K562 (cell line): Measurements from ENCODE around the gene SYT13. TPM values are rescaled to one million over a fixed set of nuclear protein-coding genes. Genes with fewer than 3 reads are reported as not detected.

Experiments used
- ATAC-seq: fragments of 200-7000 bp; cut with Tn5 transposase; 3 replicates; pipeline ENCODE4 v1.9.1; 2020; ENCODE audit warnings: moderate library complexity
- BruUV-seq: library from RNA; stranded (reverse); fragments of 400-500 nt; replicated peaks from 2 replicates; lab custom pipeline; 2021; lab: Mats Ljungman, UMichigan
- CTCF ChIA-PET: fragments of 300-600 bp; formaldehyde crosslinking; extraction: SDS; loops from one replicate; lab custom pipeline; 2021; ENCODE audit warnings: low intra/inter-chr PET ratio; lab: Yijun Ruan, JAX
- POLR2A ChIA-PET: fragments of 300-600, 350-650 bp; sonication (Branson Sonifier 250); formaldehyde crosslinking; extraction: SDS; loops from one replicate; lab custom pipeline; 2021; ENCODE audit warnings: antibody characterized with exemption, inconsistent platforms; lab: Yijun Ruan, JAX
- DNase-seq, 4 experiments: peaks; one replicate each; pipeline versions ENCODE4 v3.0.0 to v3.0.0-alpha.2; 2011 to 2018; ENCODE audit warnings: low spot score in 3 of 4, mixed read lengths in 3 of 4; ENCODE audit errors: extremely low read depth in 1 of 4
- FAIRE-seq: peaks from 2 replicates; lab custom pipeline; 2011; peaks lifted over from hg19 to GRCh38; lab: Jason Lieb, UNC
- H2AFZ ChIP-seq: 2 replicates; pipeline ENCODE4 v1.6.0; 2011; ENCODE audit warnings: low read depth, low read length, control low read depth, inconsistent platforms
- H3K27ac ChIP-seq: fragments of 200-600 bp; 3 replicates; pipeline ENCODE4 v1.8.0; 2011; ENCODE audit warnings: low read depth, mild to moderate bottlenecking, control low read depth, inconsistent platforms, low read length, moderate library complexity, mixed read lengths; ENCODE audit errors: extremely low read depth
- H3K27me3 ChIP-seq, 2 experiments: fragments of 300-600 bp in 1 of 2; 2 replicates in 1 of 2; 3 replicates in 1 of 2; pipeline versions ENCODE4 v1.6.0 to v1.8.0; 2011; ENCODE audit warnings: inconsistent platforms in 2 of 2, low read length in 2 of 2, mild to moderate bottlenecking in 1 of 2, mixed read lengths in 1 of 2, moderate library complexity in 1 of 2; ENCODE audit not compliant: control insufficient read depth in 2 of 2, insufficient read depth in 2 of 2
- H3K36me3 ChIP-seq: fragments of 300-600 bp; 3 replicates; pipeline ENCODE4 v1.8.0; 2011; ENCODE audit warnings: mild to moderate bottlenecking, low read length, inconsistent platforms; ENCODE audit not compliant: control insufficient read depth, insufficient read depth
- H3K4me1 ChIP-seq, 2 experiments: fragments of 200-600 bp in 1 of 2; replicated peaks in 1 of 2; 2 replicates in 1 of 2; 3 replicates in 1 of 2; pipeline versions ENCODE4 v1.5.1 to v1.8.0; 2011; ENCODE audit warnings: inconsistent platforms in 2 of 2, low read length in 2 of 2, mild to moderate bottlenecking in 1 of 2, mixed read lengths in 1 of 2, moderate library complexity in 1 of 2; ENCODE audit not compliant: control insufficient read depth in 2 of 2, insufficient read depth in 2 of 2
- H3K4me2 ChIP-seq: 2 replicates; pipeline ENCODE4 v1.6.1; 2011; ENCODE audit warnings: low read length, control low read depth, inconsistent platforms, mixed read lengths; ENCODE audit not compliant: insufficient read depth
- H3K4me3 ChIP-seq: fragments of 200-600 bp; sonication (generic), shearing (Covaris generic); 2 replicates; pipeline ENCODE4 v1.5.1; 2016; ENCODE audit warnings: control low read depth, inconsistent platforms
- H3K79me2 ChIP-seq: fragments of 200-600 bp; 3 replicates; pipeline ENCODE4 v1.8.0; 2011; ENCODE audit warnings: low read length, inconsistent platforms; ENCODE audit not compliant: control insufficient read depth, insufficient read depth
- H3K9ac ChIP-seq, 2 experiments: 2 replicates each; pipeline versions ENCODE4 v1.6.0 to v1.6.1; 2011; ENCODE audit warnings: low read depth in 2 of 2, low read length in 2 of 2, control low read depth in 1 of 2, inconsistent platforms in 1 of 2, mild to moderate bottlenecking in 1 of 2, mixed read lengths in 1 of 2; ENCODE audit not compliant: insufficient read depth in 1 of 2
- H3K9me1 ChIP-seq: one replicate; pipeline ENCODE4 v1.6.0; 2011; ENCODE audit warnings: inconsistent platforms, mild to moderate bottlenecking, low read length, moderate library complexity; ENCODE audit not compliant: control insufficient read depth, insufficient read depth
- H3K9me3 ChIP-seq: replicated peaks from 2 replicates; pipeline ENCODE4 v1.5.1; 2011; ENCODE audit warnings: low read depth, low read length, inconsistent platforms; ENCODE audit not compliant: control insufficient read depth, insufficient read depth
- H4K20me1 ChIP-seq: replicated peaks from 2 replicates; pipeline ENCODE4 v1.6.1; 2011; ENCODE audit warnings: low read length, inconsistent platforms, mixed read lengths; ENCODE audit not compliant: control insufficient read depth, insufficient read depth
- BHLHE40 ChIP-seq: IDR thresholded peaks from 2 replicates; pipeline ENCODE4 v1.6.1; 2011; ENCODE audit warnings: low read length, improper control_type of control experiment
- GATAD2A ChIP-seq: fragments of 450-650 bp; IDR thresholded peaks from 2 replicates; pipeline ENCODE4 v1.6.1; 2017
- HNRNPK ChIP-seq: fragments of 200-400 bp; formaldehyde crosslinking; IDR thresholded peaks from one replicate; pipeline ENCODE4 v1.6.1; 2018; ENCODE audit warnings: mild to moderate bottlenecking, low read depth, low read length; ENCODE audit not compliant: poor library complexity, severe bottlenecking
- SMARCB1 ChIP-seq: IDR thresholded peaks from 2 replicates; pipeline ENCODE4 v1.6.1; 2011; ENCODE audit warnings: improper control_type of control experiment, low read depth; ENCODE audit not compliant: insufficient read length
- TAL1 ChIP-seq: fragments of 450-650 bp; IDR thresholded peaks from 2 replicates; pipeline ENCODE4 v1.6.1; 2016; ENCODE audit warnings: mild to moderate bottlenecking
- TEAD2 ChIP-seq: fragments of 450-650 bp; IDR thresholded peaks from 2 replicates; pipeline ENCODE4 v1.6.1; 2016; ENCODE audit warnings: missing genetic modification characterization, control low read depth, missing compliant biosample characterization
- YBX1 ChIP-seq: fragments of 450-650 bp; IDR thresholded peaks from 2 replicates; pipeline ENCODE4 v1.7.1; 2016; ENCODE audit warnings: mild to moderate bottlenecking
- ZBTB2 ChIP-seq: fragments of 450-650 bp; IDR thresholded peaks from 2 replicates; pipeline ENCODE4 v1.6.1; 2016; ENCODE audit warnings: antibody characterized with exemption
- WGBS: fragments of 100-300 bp; shearing (Covaris generic); methylation state at CpG from one replicate; pipeline ENCODE4 v1.1.6; 2016; ENCODE audit warnings: low coverage, mixed read lengths; ENCODE audit not compliant: insufficient coverage; ENCODE audit errors: missing lambda C conversion rate; 5-methylcytosine and 5-hydroxymethylcytosine counted together
- in situ Hi-C: fragments of 300-500 bp; cut with MboI; formaldehyde crosslinking; loops from 4 replicates; pipeline ENCODE4 v1.15.0; 2018; ENCODE audit warnings: inconsistent platforms, mixed read lengths
- intact Hi-C: fragments of 100-400 bp; cut with micrococcal nuclease; formaldehyde crosslinking; loops from 2 replicates; pipeline ENCODE4 v1.14.2; 2022
- polyA plus RNA-seq, 8 experiments: library from polyadenylated mRNA; depleted of rRNA in 4 of 8; stranded (reverse) in 5 of 8; unstranded in 3 of 8; fragments of >200 nt; fragmentation: Nextera tagmentation in 2 of 8; fragmentation: Illumina TruSeq in 1 of 8; extraction: Ambion mirVana in 2 of 8; extraction: Trizol in 1 of 8; gene quantifications; 2 replicates each; pipeline versions ENCODE4 v1.2.1 to v1.2.3, GENCODE V29; 2011 to 2014; ENCODE audit warnings: inconsistent platforms in 1 of 8, missing spikeins in 1 of 8
- total RNA-seq, 7 experiments: library from RNA; depleted of rRNA in 6 of 7; stranded (reverse); fragments of >200 nt in 6 of 7; fragmentation: Illumina TruSeq in 2 of 7; extraction: Trizol in 2 of 7; gene quantifications; 2 replicates each; pipeline versions ENCODE4 v1.2.1 to v1.2.3, GENCODE V29; 2011 to 2021; ENCODE audit warnings: low replicate concordance in 1 of 7

SYT13 gene
- total and polyA plus RNA-seq, 9 of the 15 experiments (the other 6 are each of a cell fraction or from before 2014, with no cell fraction given): under 0.01 to 0.13 (median 0.08) TPM; not detected in 2

- TF ChIP-seq HNRNPK (no peak), GATAD2A (no peak), ZBTB2 (no peak), TAL1 (no peak), BHLHE40 (no peak), SMARCB1 (no peak)
- TF ChIP-seq, all 486 proteins: peak for 0
Measured at GRCh38 chr11:45208135-45208534, 78.0 kb downstream of the SYT13 start (continued).

DNA sequence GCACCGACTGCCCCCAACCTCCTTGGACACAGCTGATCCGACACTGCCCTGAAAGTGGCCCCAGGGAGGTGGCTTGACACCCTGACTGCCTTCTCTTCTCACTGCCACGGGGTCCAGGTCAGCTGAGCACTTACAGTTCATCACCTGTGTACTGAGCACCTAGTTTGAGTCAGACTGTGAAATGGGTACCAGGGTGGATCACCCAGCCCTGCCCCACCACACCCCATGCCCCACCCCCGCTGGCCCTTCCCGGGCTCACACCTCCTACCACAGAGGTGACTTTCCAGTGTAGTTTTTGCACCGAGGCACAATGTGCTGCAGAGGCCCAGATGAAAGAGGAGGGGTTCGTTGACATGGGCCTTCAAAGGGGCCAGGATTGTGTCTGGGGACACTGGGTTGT, 80.2 kb downstream of the SYT13 start:
- CTCF ChIA-PET: no interaction called here
- H3K36me3 ChIP-seq: no peaks in the 10 kb centered on the region
- in situ Hi-C loops (no loop called here), intact Hi-C loops (no loop called here)
- H2AFZ ChIP-seq: no peak overlapping the region
- no peaks in the 10 kb centered on the region for H3K9me3 ChIP-seq
- FAIRE-seq: no peak
- H4K20me1 ChIP-seq: 0 out of 2 replicates have a peak, but pooled peaks cover 7% of the 10 kb centered on the region
- H3K4me3 ChIP-seq: no peak overlapping the region
- no peaks in the 10 kb centered on the region for H3K4me1 ChIP-seq
- no TSS peak for BruUV-seq
- no peaks in the 10 kb centered on the region for H3K9me1 ChIP-seq
- POLR2A ChIA-PET: no interaction called here
- no peak overlapping the region for H3K27ac ChIP-seq
- H3K27me3 ChIP-seq: peaks cover 8 to 37% of the 10 kb centered on the region in 2 experiments; a peak in 4 of 5 replicates
- TF ChIP-seq TEAD2 (tag) (no peak), YBX1 (no peak)
- H3K4me2 ChIP-seq: no peak overlapping the region
- DNase-seq: no peak
- WGBS: 1% methylated on average over 7 of the region's 7 CpGs
- no peak for ATAC-seq
- H3K9ac ChIP-seq: no peak overlapping the region
- no peaks in the 10 kb centered on the region for H3K79me2 ChIP-seq
